Measurements from ENCODE around the gene NCOA6.

Gene NCOA6

DNA sequence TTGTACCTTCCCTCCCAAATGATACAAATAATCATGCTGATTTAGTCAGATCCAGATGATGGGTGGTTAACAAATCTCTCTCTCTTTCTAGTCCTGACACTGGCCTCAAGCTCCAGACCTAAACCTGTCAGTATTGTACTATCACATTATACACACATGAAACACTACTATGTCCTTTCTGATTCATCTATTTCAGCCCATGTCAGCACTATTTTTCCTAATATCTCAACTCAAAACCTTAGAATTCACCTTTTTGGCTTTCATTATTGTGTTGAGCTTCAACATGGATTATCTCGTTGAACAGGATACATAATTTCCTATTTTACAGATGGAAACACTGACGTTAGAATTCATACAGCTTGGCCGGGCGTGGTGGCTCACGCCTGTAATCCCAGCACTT lies 152.0 kb downstream of the NCOA6 start:
- TF ChIP-seq, protein P1, sequence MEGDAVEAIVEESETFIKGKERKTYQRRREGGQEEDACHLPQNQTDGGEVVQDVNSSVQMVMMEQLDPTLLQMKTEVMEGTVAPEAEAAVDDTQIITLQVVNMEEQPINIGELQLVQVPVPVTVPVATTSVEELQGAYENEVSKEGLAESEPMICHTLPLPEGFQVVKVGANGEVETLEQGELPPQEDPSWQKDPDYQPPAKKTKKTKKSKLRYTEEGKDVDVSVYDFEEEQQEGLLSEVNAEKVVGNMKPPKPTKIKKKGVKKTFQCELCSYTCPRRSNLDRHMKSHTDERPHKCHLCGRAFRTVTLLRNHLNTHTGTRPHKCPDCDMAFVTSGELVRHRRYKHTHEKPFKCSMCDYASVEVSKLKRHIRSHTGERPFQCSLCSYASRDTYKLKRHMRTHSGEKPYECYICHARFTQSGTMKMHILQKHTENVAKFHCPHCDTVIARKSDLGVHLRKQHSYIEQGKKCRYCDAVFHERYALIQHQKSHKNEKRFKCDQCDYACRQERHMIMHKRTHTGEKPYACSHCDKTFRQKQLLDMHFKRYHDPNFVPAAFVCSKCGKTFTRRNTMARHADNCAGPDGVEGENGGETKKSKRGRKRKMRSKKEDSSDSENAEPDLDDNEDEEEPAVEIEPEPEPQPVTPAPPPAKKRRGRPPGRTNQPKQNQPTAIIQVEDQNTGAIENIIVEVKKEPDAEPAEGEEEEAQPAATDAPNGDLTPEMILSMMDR (IDR thresholded peaks at IDR 0.05; ENCODE audit: extremely low read depth, insufficient read depth, missing control alignments), result no peak
- no peak for DNase-seq (ENCODE audit: low spot score)
- in situ Hi-C loops (cut with MboI; ENCODE audit: low pct_unique_long_range_greater_than_20kb, low sequenced_read_pairs, unreplicated experiment), result no loop called here

DNA sequence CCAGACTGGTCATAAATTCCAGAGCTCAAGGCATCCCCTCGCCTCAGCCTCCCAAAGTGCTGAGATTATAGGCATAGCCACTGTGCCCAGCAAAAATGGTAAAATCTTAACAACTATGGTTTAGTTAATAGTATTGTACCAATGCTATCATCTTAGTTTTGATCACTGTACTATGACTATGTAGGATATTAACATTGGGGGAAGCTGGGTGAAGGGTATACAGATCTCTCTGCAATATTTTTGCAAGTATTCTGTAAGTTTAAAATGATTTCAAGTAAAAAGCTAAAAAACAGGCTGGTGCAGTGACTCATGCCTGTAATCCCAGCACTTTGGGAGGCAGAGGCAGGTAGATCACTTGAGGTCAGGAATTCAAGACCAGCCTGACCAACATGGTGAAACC lies 156.4 kb downstream of the NCOA6 start:
- TF ChIP-seq, protein P1 (IDR thresholded peaks at IDR 0.05; ENCODE audit: extremely low read depth, insufficient read depth, missing control alignments), result no peak
- in situ Hi-C loops (cut with MboI; ENCODE audit: low pct_unique_long_range_greater_than_20kb, low sequenced_read_pairs, unreplicated experiment), result no loop called here
- no peak for DNase-seq (ENCODE audit: low spot score)
